ENCODE results near the gene CHCHD6.

Gene CHCHD6

GRCh38 chr3:126728680-126729079 is 24.6 kb downstream of the CHCHD6 start:
- H3K4me3 ChIP-seq (ENCODE audit: low read depth, low read length), result no peak overlapping the region
- no peak overlapping the region for H3K27ac ChIP-seq
- H3K36me3 ChIP-seq (ENCODE audit: control insufficient read depth, insufficient read depth, low read length), result no peaks in the 10 kb centered on the region
- no peak overlapping the region for H2AFZ ChIP-seq
- H3K9ac ChIP-seq, result no peak overlapping the region
- TF ChIP-seq CTCF (IDR thresholded peaks at IDR 0.05), result no peak
- peaks cover 14% of the 10 kb centered on the region for H3K79me2 ChIP-seq
- H3K9me3 ChIP-seq (ENCODE audit: control insufficient read depth, low read length), result no peaks in the 10 kb centered on the region
- no peaks in the 10 kb centered on the region for H3K27me3 ChIP-seq (ENCODE audit: control insufficient read depth, insufficient read depth, low read length)
- no peak overlapping the region for H3K4me2 ChIP-seq (ENCODE audit: low read length)
- no peaks in the 10 kb centered on the region for H3K4me1 ChIP-seq

GRCh38 chr3:126730376-126730775 is 26.3 kb downstream of the CHCHD6 start:
- H3K36me3 ChIP-seq (ENCODE audit: control insufficient read depth, insufficient read depth, low read length), result no peaks in the 10 kb centered on the region
- H3K4me1 ChIP-seq, result no peaks in the 10 kb centered on the region
- H3K79me2 ChIP-seq, result peaks cover 7% of the 10 kb centered on the region
- H3K27ac ChIP-seq, result no peak overlapping the region
- no peak overlapping the region for H3K4me2 ChIP-seq (ENCODE audit: low read length)
- no peak overlapping the region for H2AFZ ChIP-seq
- no peak overlapping the region for H3K9ac ChIP-seq
- H3K27me3 ChIP-seq (ENCODE audit: control insufficient read depth, insufficient read depth, low read length), result no peaks in the 10 kb centered on the region
- no peaks in the 10 kb centered on the region for H3K9me3 ChIP-seq (ENCODE audit: control insufficient read depth, low read length)
- TF ChIP-seq CTCF (IDR thresholded peaks at IDR 0.05), result no peak
- H3K4me3 ChIP-seq (ENCODE audit: low read depth, low read length), result no peak overlapping the region

GRCh38 chr3:126731044-126731443 is 27.0 kb downstream of the CHCHD6 start:
- TF ChIP-seq CTCF (IDR thresholded peaks at IDR 0.05), result no peak
- no peaks in the 10 kb centered on the region for H3K36me3 ChIP-seq (ENCODE audit: control insufficient read depth, insufficient read depth, low read length)

GRCh38 chr3:126732281-126733060 is 28.4 kb downstream of the CHCHD6 start:
- TF ChIP-seq CTCF (IDR thresholded peaks at IDR 0.05), result no peak
- Histone ChIP-seq H3K4me3 (ENCODE audit: low read depth, low read length) (no peak overlapping the region), H3K27me3 (ENCODE audit: control insufficient read depth, insufficient read depth, low read length) (no peaks in the 10 kb centered on the region), H3K27ac (no peak overlapping the region), H3K4me1 (no peaks in the 10 kb centered on the region), H3K9ac (no peak overlapping the region), H3K4me2 (ENCODE audit: low read length) (no peak overlapping the region), H3K79me2 (peaks cover 11% of the 10 kb centered on the region), H2AFZ (no peak overlapping the region), H3K9me3 (ENCODE audit: control insufficient read depth, low read length) (no peaks in the 10 kb centered on the region), H3K36me3 (ENCODE audit: control insufficient read depth, insufficient read depth, low read length) (no peaks in the 10 kb centered on the region)

More at GRCh38 chr3:126731044-126731443, 27.0 kb downstream of the CHCHD6 start:
- no peaks in the 10 kb centered on the region for H3K4me1 ChIP-seq
- no peak overlapping the region for H3K27ac ChIP-seq
- H3K9me3 ChIP-seq (ENCODE audit: control insufficient read depth, low read length), result no peaks in the 10 kb centered on the region
- H3K9ac ChIP-seq, result no peak overlapping the region
- no peaks in the 10 kb centered on the region for H3K27me3 ChIP-seq (ENCODE audit: control insufficient read depth, insufficient read depth, low read length)
- H3K4me2 ChIP-seq (ENCODE audit: low read length), result no peak overlapping the region
- no peak overlapping the region for H2AFZ ChIP-seq
- H3K79me2 ChIP-seq, result peaks cover 7% of the 10 kb centered on the region
- H3K4me3 ChIP-seq (ENCODE audit: low read depth, low read length), result no peak overlapping the region

- H2AFZ ChIP-seq, result no peak overlapping the region
- peaks cover 12% of the 10 kb centered on the region for H3K79me2 ChIP-seq
- H3K4me1 ChIP-seq, result no peaks in the 10 kb centered on the region
- H3K27me3 ChIP-seq (ENCODE audit: control insufficient read depth, insufficient read depth, low read length), result no peaks in the 10 kb centered on the region
- no peak overlapping the region for H3K9ac ChIP-seq
- H3K9me3 ChIP-seq (ENCODE audit: control insufficient read depth, low read length), result no peaks in the 10 kb centered on the region
- H3K27ac ChIP-seq, result no peak overlapping the region
- no peak overlapping the region for H3K4me2 ChIP-seq (ENCODE audit: low read length)
- no peak overlapping the region for H3K4me3 ChIP-seq (ENCODE audit: low read depth, low read length)
- no peaks in the 10 kb centered on the region for H3K36me3 ChIP-seq (ENCODE audit: control insufficient read depth, insufficient read depth, low read length)
- TF ChIP-seq CTCF (IDR thresholded peaks at IDR 0.05), result no peak
These were observed 29.0 kb downstream of the CHCHD6 start for GRCh38 chr3:126733061-126733430.
